HG02970 (cell line): ENCODE results near the gene MAGEA4.
"Not testable (repeated sequence)": the region's sequence is repeated elsewhere in the genome, so short reads cannot be mapped to it uniquely, and the experiment has no call there.

Source experiments
- ATAC-seq: cut with Tn5 transposase; IDR thresholded peaks from one replicate; pipeline ENCODE4 v1.9.1; 2021; ENCODE audit warnings: mild to moderate bottlenecking, moderate library complexity, moderate number of reproducible peaks; ENCODE audit not compliant: unreplicated experiment, low FRiP score

MAGEA4 gene

GRCh38 chrX:151912780-151913179, at the start of gene MAGEA4:
MAGEA4 (plus strand) TSS chrX:151912889; CDS start chrX:151923665, 10,776 bp downstream.
- ATAC-seq = no peak

GRCh38 chrX:151870602-151871001, 42.1 kb upstream of the MAGEA4 start:
- no peak for ATAC-seq

- ATAC-seq = no peak
These were observed 41.4 kb upstream of the MAGEA4 start for GRCh38 chrX:151871244-151871643.

- no peak for ATAC-seq
These were observed 39.6 kb upstream of the MAGEA4 start for GRCh38 chrX:151873096-151873495.

GRCh38 chrX:151875270-151876026, 37.2 kb upstream of the MAGEA4 start:
- ATAC-seq = no peak

- no peak for ATAC-seq
These were observed 34.1 kb upstream of the MAGEA4 start for GRCh38 chrX:151878574-151878973.

GRCh38 chrX:151879856-151880255, 32.8 kb upstream of the MAGEA4 start:
- ATAC-seq = no peak

GRCh38 chrX:151880895-151881294, 31.8 kb upstream of the MAGEA4 start:
- ATAC-seq = no peak

- no peak for ATAC-seq
These were observed 23.3 kb upstream of the MAGEA4 start for GRCh38 chrX:151889421-151889820.

- ATAC-seq = no peak
These were observed 15.8 kb upstream of the MAGEA4 start for GRCh38 chrX:151896734-151897474.

- no peak for ATAC-seq
These were observed 13.1 kb upstream of the MAGEA4 start for GRCh38 chrX:151899622-151900021.

GRCh38 chrX:151901826-151902225, 10.9 kb upstream of the MAGEA4 start:
- ATAC-seq = no peak

- no peak for ATAC-seq
These were observed 9.7 kb upstream of the MAGEA4 start for GRCh38 chrX:151902813-151903591.

- no peak for ATAC-seq
These were observed 7.7 kb upstream of the MAGEA4 start for GRCh38 chrX:151904989-151905388.

GRCh38 chrX:151912221-151912620, 468 bp upstream of the MAGEA4 start:
- no peak for ATAC-seq

- ATAC-seq = not testable (repeated sequence)
These were observed 6.0 kb downstream of the MAGEA4 start for GRCh38 chrX:151918736-151919135.

GRCh38 chrX:151919610-151920009, 6.9 kb downstream of the MAGEA4 start:
- ATAC-seq = no peak

- ATAC-seq = no peak
These were observed 7.4 kb downstream of the MAGEA4 start for GRCh38 chrX:151920101-151920500.

- ATAC-seq = no peak
These were observed 7.8 kb downstream of the MAGEA4 start for GRCh38 chrX:151920530-151920929.

- ATAC-seq = no peak
These were observed 8.6 kb downstream of the MAGEA4 start for GRCh38 chrX:151921292-151921691.

- no peak for ATAC-seq
These were observed 9.2 kb downstream of the MAGEA4 start for GRCh38 chrX:151921866-151922265.
